CD4-positive, alpha-beta T cell treated with Interleukin-17A for 4 hours (primary cell): ENCODE results near the gene ARID4B.
"Not testable (repeated sequence)": the region's sequence is repeated elsewhere in the genome, so short reads cannot be mapped to it uniquely, and the experiment has no call there.

ENCODE experiments used
- DNase-seq: peaks from one replicate; pipeline ENCODE4 v3.0.0-alpha.2; 2020; ENCODE audit warnings: mixed read lengths

ARID4B gene

GRCh38 chr1:235296729-235297128, 31.2 kb downstream of the ARID4B start:
- no peak for DNase-seq

GRCh38 chr1:235295902-235296350, 32.1 kb downstream of the ARID4B start:
- no peak for DNase-seq

- DNase-seq = no peak
Measured at GRCh38 chr1:235293322-235293942, 34.5 kb downstream of the ARID4B start.

GRCh38 chr1:235292790-235293189, 35.2 kb downstream of the ARID4B start:
- no peak for DNase-seq

GRCh38 chr1:235291599-235292091, 36.3 kb downstream of the ARID4B start:
- DNase-seq = no peak

GRCh38 chr1:235290740-235291502, 37.1 kb downstream of the ARID4B start:
- DNase-seq = no peak

GRCh38 chr1:235289859-235290739, 37.9 kb downstream of the ARID4B start:
- no peak for DNase-seq

GRCh38 chr1:235287208-235287882, 40.6 kb downstream of the ARID4B start:
- DNase-seq = no peak

GRCh38 chr1:235286667-235287066, 41.3 kb downstream of the ARID4B start:
- no peak for DNase-seq

- no peak for DNase-seq
Measured at GRCh38 chr1:235284231-235284769, 43.7 kb downstream of the ARID4B start.

GRCh38 chr1:235283636-235284035, 44.3 kb downstream of the ARID4B start:
- DNase-seq = not testable (repeated sequence)

GRCh38 chr1:235280467-235280866, 47.5 kb downstream of the ARID4B start:
- no peak for DNase-seq

GRCh38 chr1:235279694-235280093, 48.3 kb downstream of the ARID4B start:
- DNase-seq = no peak

- DNase-seq = no peak
Measured at GRCh38 chr1:235278915-235279292, 49.1 kb downstream of the ARID4B start.

- no peak for DNase-seq
Measured at GRCh38 chr1:235278233-235278914, 49.6 kb downstream of the ARID4B start.

GRCh38 chr1:235277709-235278108, 50.3 kb downstream of the ARID4B start:
- no peak for DNase-seq

GRCh38 chr1:235275836-235276235, 52.1 kb downstream of the ARID4B start:
- DNase-seq = no peak

- peak; percentile 16 for DNase-seq
Measured at GRCh38 chr1:235275223-235275622, 52.8 kb downstream of the ARID4B start.

- DNase-seq = no peak
Measured at GRCh38 chr1:235272851-235273250, 55.1 kb downstream of the ARID4B start.

GRCh38 chr1:235270625-235271024, 57.4 kb downstream of the ARID4B start:
- DNase-seq = no peak

- DNase-seq = not testable (repeated sequence)
Measured at GRCh38 chr1:235269990-235270389, 58.0 kb downstream of the ARID4B start.
